Measurements from ENCODE around the gene ADAMTSL1. TPM values are rescaled to one million over a fixed set of nuclear protein-coding genes. Genes with fewer than 3 reads are reported as not detected.
A peak's percentile ranks its signal among the peaks of the same experiment; 100 is the strongest.

ADAMTSL1 gene
- total and polyA plus RNA-seq, 12 donors: 0.37 to 5.2 (median 1.9) TPM

DNA sequence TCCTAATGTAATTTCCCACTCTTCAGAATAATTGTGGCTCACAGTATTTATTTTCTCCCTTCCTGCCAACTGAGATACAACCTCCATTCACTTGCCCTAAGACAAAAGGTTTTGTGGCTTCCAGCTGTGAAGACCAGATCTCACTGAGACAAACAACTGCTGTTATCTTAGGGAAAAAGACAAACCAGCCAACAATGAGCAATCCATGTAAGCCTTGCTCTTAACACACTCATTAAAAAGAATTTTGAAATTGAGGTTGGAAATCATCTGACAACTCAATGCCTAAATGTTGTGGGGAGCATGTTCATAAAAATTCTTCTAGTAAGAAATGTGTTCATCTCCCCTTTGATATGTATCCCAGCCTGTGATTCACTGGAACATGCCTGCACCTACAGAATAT lies 132.9 kb downstream of the ADAMTSL1 start:
- Histone ChIP-seq H3K27me3 (no peaks in the 10 kb centered on the region), H3K9me3 (peaks cover 0 to 6% (median 0%) of the 10 kb centered on the region in 11 donors), H3K36me3 (no peaks in the 10 kb centered on the region), H3K4me3 (no peak overlapping the region), H3K4me1 (peaks cover 0 to 23% (median 12%) of the 10 kb centered on the region in 9 donors), H3K27ac (peak overlapping the region in 3 of 10 donors; percentile 32 to 68 (median 53))
- intact Hi-C loops (cut with DNase I): no loop called here
- TF ChIP-seq, protein P1, sequence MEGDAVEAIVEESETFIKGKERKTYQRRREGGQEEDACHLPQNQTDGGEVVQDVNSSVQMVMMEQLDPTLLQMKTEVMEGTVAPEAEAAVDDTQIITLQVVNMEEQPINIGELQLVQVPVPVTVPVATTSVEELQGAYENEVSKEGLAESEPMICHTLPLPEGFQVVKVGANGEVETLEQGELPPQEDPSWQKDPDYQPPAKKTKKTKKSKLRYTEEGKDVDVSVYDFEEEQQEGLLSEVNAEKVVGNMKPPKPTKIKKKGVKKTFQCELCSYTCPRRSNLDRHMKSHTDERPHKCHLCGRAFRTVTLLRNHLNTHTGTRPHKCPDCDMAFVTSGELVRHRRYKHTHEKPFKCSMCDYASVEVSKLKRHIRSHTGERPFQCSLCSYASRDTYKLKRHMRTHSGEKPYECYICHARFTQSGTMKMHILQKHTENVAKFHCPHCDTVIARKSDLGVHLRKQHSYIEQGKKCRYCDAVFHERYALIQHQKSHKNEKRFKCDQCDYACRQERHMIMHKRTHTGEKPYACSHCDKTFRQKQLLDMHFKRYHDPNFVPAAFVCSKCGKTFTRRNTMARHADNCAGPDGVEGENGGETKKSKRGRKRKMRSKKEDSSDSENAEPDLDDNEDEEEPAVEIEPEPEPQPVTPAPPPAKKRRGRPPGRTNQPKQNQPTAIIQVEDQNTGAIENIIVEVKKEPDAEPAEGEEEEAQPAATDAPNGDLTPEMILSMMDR (IDR thresholded peaks at IDR 0.05): no peak
- DNase-seq (no peak), ATAC-seq (no peak)

DNA sequence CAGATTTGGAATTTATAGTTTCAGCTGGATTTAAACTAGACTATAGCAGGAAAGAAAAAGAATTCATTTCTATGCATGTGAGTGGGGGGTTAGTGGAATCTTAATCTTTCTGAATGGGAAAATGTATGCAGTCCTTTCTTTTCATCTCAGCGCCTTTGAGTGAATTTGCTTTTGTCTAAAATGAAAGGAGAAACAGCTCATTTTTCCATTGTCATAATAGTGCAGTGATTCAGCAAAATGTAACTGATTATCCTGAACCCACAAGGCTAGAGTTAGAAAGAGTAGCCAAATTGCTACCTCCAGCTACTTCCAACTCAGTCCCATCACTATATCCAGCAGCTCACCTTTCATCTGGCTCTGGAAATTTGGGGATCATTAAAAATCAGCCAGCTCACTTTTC lies 134.4 kb downstream of the ADAMTSL1 start:
- Histone ChIP-seq H3K36me3 (no peaks in the 10 kb centered on the region), H3K9me3 (peaks cover 0 to 6% (median 0%) of the 10 kb centered on the region in 11 donors), H3K4me1 (peaks cover 0 to 23% (median 12%) of the 10 kb centered on the region in 9 donors), H3K4me3 (no peak overlapping the region), H3K27me3 (no peaks in the 10 kb centered on the region), H3K27ac (no peak overlapping the region)
- TF ChIP-seq, protein P1 (IDR thresholded peaks at IDR 0.05): no peak
- 94 to 97% methylated on average over 1 of the region's 1 CpG for WGBS, 2 donors
- DNase-seq: no peak
- ATAC-seq: no peak
- intact Hi-C loops (cut with DNase I): no loop called here

DNA sequence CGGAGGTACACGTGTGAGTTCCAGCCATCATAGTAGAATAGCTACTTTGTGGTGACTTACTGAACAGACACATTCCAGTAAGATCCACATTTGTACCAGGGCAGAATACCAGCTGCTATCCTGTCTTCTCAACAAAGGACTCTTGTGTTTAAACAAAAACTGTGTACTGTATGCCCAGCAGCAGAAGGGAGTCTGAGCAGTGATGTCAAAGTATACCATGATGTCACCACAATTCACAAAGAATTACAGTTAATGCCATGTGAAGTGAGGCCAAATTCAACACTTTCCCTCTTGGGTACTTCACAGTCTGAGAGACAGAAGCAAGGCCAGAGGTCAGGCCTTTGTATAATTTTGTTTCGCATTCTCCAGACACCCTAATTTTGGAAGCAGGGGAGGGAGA lies 137.0 kb downstream of the ADAMTSL1 start:
- Histone ChIP-seq H3K27me3 (no peaks in the 10 kb centered on the region), H3K4me3 (no peak overlapping the region), H3K9me3 (no peaks in the 10 kb centered on the region), H3K27ac (no peak overlapping the region), H3K4me1 (peaks cover 0 to 29% (median 7%) of the 10 kb centered on the region in 9 donors), H3K36me3 (no peaks in the 10 kb centered on the region)
- DNase-seq (no peak), ATAC-seq (peak in 1 of 8 donors; percentile 22)
- TF ChIP-seq, protein P1 (IDR thresholded peaks at IDR 0.05): no peak
- 83 to 85% methylated on average over 3 of the region's 3 CpGs for WGBS, 2 donors
- intact Hi-C loops (cut with DNase I): no loop called here

DNA sequence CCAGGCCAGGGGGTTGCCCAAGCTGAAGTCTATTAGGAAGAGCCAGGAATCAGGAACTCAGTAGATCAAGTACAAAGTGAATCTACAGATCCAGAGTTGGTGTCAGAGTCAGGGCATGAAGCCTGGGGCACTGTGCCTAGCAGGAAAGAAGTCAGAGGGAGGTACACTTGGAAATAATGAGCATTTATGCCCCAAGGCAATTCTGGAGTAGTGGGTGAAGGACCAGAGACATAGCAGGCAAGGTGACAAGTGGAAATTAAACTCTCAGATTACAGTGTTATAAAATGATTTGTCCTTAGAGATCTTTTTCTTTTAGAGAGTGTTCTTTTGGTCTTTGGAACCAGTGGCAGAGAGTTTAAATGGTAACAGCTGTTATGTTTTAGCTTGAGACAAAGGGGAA lies 138.0 kb downstream of the ADAMTSL1 start:
- Histone ChIP-seq H3K4me3 (no peak overlapping the region), H3K27ac (no peak overlapping the region), H3K36me3 (no peaks in the 10 kb centered on the region), H3K27me3 (no peaks in the 10 kb centered on the region), H3K9me3 (no peaks in the 10 kb centered on the region), H3K4me1 (peaks cover 0 to 19% (median 0%) of the 10 kb centered on the region in 9 donors)
- no peak for DNase-seq
- intact Hi-C loops (cut with DNase I): no loop called here
- ATAC-seq: no peak
- TF ChIP-seq, protein P1 (IDR thresholded peaks at IDR 0.05): no peak
